Measurements from ENCODE around the gene POU2F1. TPM values are rescaled to one million over a fixed set of nuclear protein-coding genes. Genes with fewer than 3 reads are reported as not detected.

POU2F1 gene
- total and polyA plus RNA-seq, 4 donors, result 0.93 to 10.5 (median 6.5) TPM

GRCh38 chr1:167276969-167277368 lies 56.3 kb downstream of the POU2F1 start:
- no peak for TF ChIP-seq NR2F2 (IDR thresholded peaks at IDR 0.05)
- WGBS, result 94% methylated on average over 3 of the region's 3 CpGs

DNA sequence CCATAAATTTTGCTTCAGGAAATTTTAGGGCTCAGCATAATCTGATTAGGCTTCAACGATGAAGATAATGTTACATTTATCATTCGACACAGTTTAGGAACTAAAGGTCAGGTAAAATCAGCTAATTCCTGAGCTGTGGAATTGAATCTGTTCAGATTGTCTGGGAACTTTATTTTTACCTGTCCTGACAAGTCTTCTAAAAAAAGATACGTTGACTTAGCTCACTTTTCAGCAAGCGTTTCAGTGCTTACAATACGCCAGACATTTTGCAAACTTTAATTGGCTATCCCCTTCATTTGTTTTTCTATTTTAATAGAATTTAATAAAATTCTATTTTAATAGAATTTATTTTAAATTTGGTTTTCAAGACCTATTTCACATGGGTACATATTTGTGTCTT lies 57.8 kb downstream of the POU2F1 start:
- 96% methylated on average over 5 of the region's 5 CpGs for WGBS

More at GRCh38 chr1:167276969-167277368, 56.3 kb downstream of the POU2F1 start:
- Histone ChIP-seq H3K27ac (ENCODE audit: low read depth in 1 of 2, low read length in 2 of 2) (no peak overlapping the region), H3K27me3 (ENCODE audit: control insufficient read depth in 4 of 4, insufficient read depth in 4 of 4, low read length in 3 of 4) (no peaks in the 10 kb centered on the region), H3K36me3 (ENCODE audit: control insufficient read depth in 4 of 4, insufficient read depth in 3 of 4, low read depth in 1 of 4, low read length in 3 of 4) (no peaks in the 10 kb centered on the region), H3K9ac (ENCODE audit: low read depth in 1 of 2, low read length in 2 of 2) (no peak overlapping the region), H3K9me3 (ENCODE audit: control insufficient read depth in 4 of 4, low read length in 3 of 4) (no peaks in the 10 kb centered on the region), H3K4me1 (ENCODE audit: control insufficient read depth in 4 of 4, insufficient read depth in 4 of 4, low read length in 3 of 4) (peaks cover 0 to 2% (median 0%) of the 10 kb centered on the region in 4 donors), H3K4me3 (ENCODE audit: low read depth in 1 of 3, low read length in 3 of 3) (no peak overlapping the region)
- no peak for DNase-seq (ENCODE audit: low spot score)

More for the DNA sequence above, 57.8 kb downstream of the POU2F1 start:
- no peak overlapping the region for H3K4me3 ChIP-seq (ENCODE audit: low read depth in 1 of 3, low read length in 3 of 3)
- no peak for TF ChIP-seq YY1 (IDR thresholded peaks at IDR 0.05)
- TF ChIP-seq NR2F2 (IDR thresholded peaks at IDR 0.05), result no peak
- no peak for TF ChIP-seq ZBTB33 (IDR thresholded peaks at IDR 0.05)
- TF ChIP-seq, protein P1, sequence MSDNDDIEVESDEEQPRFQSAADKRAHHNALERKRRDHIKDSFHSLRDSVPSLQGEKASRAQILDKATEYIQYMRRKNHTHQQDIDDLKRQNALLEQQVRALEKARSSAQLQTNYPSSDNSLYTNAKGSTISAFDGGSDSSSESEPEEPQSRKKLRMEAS (IDR thresholded peaks at IDR 0.05), result no peak
- no peak for TF ChIP-seq JUND (IDR thresholded peaks at IDR 0.05)
- no peak for TF ChIP-seq EGR1 (IDR thresholded peaks at IDR 0.05; ENCODE audit: low read depth in 2 of 2)
- TF ChIP-seq FOXA1 (IDR thresholded peaks at IDR 0.05), result no peak
- no peak for TF ChIP-seq TAF1 (conservative IDR thresholded peaks at IDR 0.05)
- TF ChIP-seq GABPA (IDR thresholded peaks at IDR 0.05 in 1 of 2, conservative IDR thresholded peaks at IDR 0.05 in 1 of 2), result no peak
- no peak for TF ChIP-seq RXRA (IDR thresholded peaks at IDR 0.05)
- TF ChIP-seq, protein P2, sequence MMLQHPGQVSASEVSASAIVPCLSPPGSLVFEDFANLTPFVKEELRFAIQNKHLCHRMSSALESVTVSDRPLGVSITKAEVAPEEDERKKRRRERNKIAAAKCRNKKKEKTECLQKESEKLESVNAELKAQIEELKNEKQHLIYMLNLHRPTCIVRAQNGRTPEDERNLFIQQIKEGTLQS (IDR thresholded peaks at IDR 0.05), result no peak
- no peak for TF ChIP-seq RAD21 (IDR thresholded peaks at IDR 0.05)
- no peak for TF ChIP-seq CTCF (IDR thresholded peaks at IDR 0.05; ENCODE audit: low read depth, low read length, missing input control)
- no peak for TF ChIP-seq REST (IDR thresholded peaks at IDR 0.05)
- no peak for TF ChIP-seq FOXA2 (IDR thresholded peaks at IDR 0.05)
- no peak for TF ChIP-seq HNF4A (conservative IDR thresholded peaks at IDR 0.05)
- TF ChIP-seq SP1 (IDR thresholded peaks at IDR 0.05), result no peak
- no peak for TF ChIP-seq HNF4G (IDR thresholded peaks at IDR 0.05)
- H3K27ac ChIP-seq (ENCODE audit: low read depth in 1 of 2, low read length in 2 of 2), result no peak overlapping the region
- no peak for DNase-seq (ENCODE audit: low spot score)
- H3K9me3 ChIP-seq (ENCODE audit: control insufficient read depth in 4 of 4, low read length in 3 of 4), result no peaks in the 10 kb centered on the region
- H3K4me1 ChIP-seq (ENCODE audit: control insufficient read depth in 4 of 4, insufficient read depth in 4 of 4, low read length in 3 of 4), result peaks cover 0 to 2% (median 0%) of the 10 kb centered on the region in 4 donors
- no peaks in the 10 kb centered on the region for H3K36me3 ChIP-seq (ENCODE audit: control insufficient read depth in 4 of 4, insufficient read depth in 3 of 4, low read depth in 1 of 4, low read length in 3 of 4)
- H3K27me3 ChIP-seq (ENCODE audit: control insufficient read depth in 4 of 4, insufficient read depth in 4 of 4, low read length in 3 of 4), result no peaks in the 10 kb centered on the region
- H3K9ac ChIP-seq (ENCODE audit: low read depth in 1 of 2, low read length in 2 of 2), result no peak overlapping the region
